Type B pancreatic cell (in vitro differentiated cells): ENCODE results near the gene BRD1. TPM values are rescaled to one million over a fixed set of nuclear protein-coding genes. Genes with fewer than 3 reads are reported as not detected.

ENCODE experiments used
- DNase-seq: peaks from one replicate; pipeline ENCODE4 v3.0.0; 2021; ENCODE audit warnings: mixed read lengths; ENCODE audit not compliant: unreplicated experiment; ENCODE audit errors: extremely low spot score
- H3K27ac Mint-ChIP-seq: 2 replicates; pipeline ENCODE4 v1.8.0; 2021; ENCODE audit warnings: mild to moderate bottlenecking, mixed read lengths
- H3K27me3 Mint-ChIP-seq: 2 replicates; pipeline ENCODE4 v1.8.0; 2021; ENCODE audit warnings: mixed read lengths
- H3K36me3 Mint-ChIP-seq: 2 replicates; pipeline ENCODE4 v1.8.0; 2021; ENCODE audit warnings: mixed read lengths
- H3K4me1 Mint-ChIP-seq: one replicate; pipeline ENCODE4 v1.8.0; 2021; ENCODE audit warnings: mixed read lengths; ENCODE audit not compliant: unreplicated experiment
- H3K4me3 Mint-ChIP-seq: 2 replicates; pipeline ENCODE4 v1.8.0; 2021; ENCODE audit warnings: mild to moderate bottlenecking, mixed read lengths
- H3K9me3 Mint-ChIP-seq: 2 replicates; pipeline ENCODE4 v1.8.0; 2021; ENCODE audit warnings: mixed read lengths
- CTCF ChIP-seq: fragments of 200-600 bp; sonication (generic); conservative IDR thresholded peaks from 2 replicates; pipeline ENCODE4 v1.5.0; 2021; ENCODE audit warnings: antibody characterized with exemption, mild to moderate bottlenecking
- total RNA-seq: library from RNA; stranded (reverse); gene quantifications from 2 replicates; pipeline ENCODE4 v1.2.1, GENCODE V29; 2021; ENCODE audit warnings: low replicate concordance

The BRD1 gene
- total RNA-seq, 1 donor from 2014 or later, result 53.0 TPM

- Mint-ChIP-seq H3K36me3 (no peaks in the 10 kb centered on the region), H3K27ac (no peak overlapping the region), H3K4me3 (no peak overlapping the region), H3K4me1 (no peaks in the 10 kb centered on the region), H3K9me3 (peaks cover 6% of the 10 kb centered on the region), H3K27me3 (no peaks in the 10 kb centered on the region)
- no peak for DNase-seq
- no peak for TF ChIP-seq CTCF
These were observed 59.4 kb downstream of the BRD1 start for GRCh38 chr22:49768077-49768910.

- Mint-ChIP-seq H3K9me3 (peaks cover 6% of the 10 kb centered on the region), H3K4me1 (peaks cover 3% of the 10 kb centered on the region), H3K36me3 (no peaks in the 10 kb centered on the region), H3K27me3 (no peaks in the 10 kb centered on the region), H3K4me3 (no peak overlapping the region), H3K27ac (peak overlapping the region; percentile 6)
- no peak for DNase-seq
- peak; percentile 85 for TF ChIP-seq CTCF
These were observed 60.2 kb downstream of the BRD1 start for GRCh38 chr22:49767355-49768062.

DNA sequence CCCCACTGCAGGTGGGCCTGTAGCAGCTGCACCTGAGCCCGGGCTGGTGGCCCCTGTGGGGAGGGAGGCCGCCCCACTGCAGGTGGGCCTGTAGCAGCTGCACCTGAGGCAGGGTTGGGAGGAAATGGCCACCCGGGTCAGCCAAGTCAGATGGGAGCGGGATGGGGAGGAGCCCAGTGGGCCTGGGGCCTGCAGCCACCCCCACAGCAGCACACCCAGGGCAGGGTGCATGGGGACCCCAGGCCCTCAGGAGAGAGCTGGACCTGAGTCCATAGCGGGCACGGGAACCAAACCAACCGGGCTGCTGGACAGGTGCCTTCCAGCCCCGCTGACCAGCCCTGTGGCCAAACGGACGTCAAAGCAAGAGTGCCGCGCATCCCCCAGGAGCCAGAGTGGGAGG lies 61.7 kb downstream of the BRD1 start:
- TF ChIP-seq CTCF, result no peak
- Mint-ChIP-seq H3K27ac (no peak overlapping the region), H3K4me1 (peaks cover 3% of the 10 kb centered on the region), H3K27me3 (no peaks in the 10 kb centered on the region), H3K4me3 (no peak overlapping the region), H3K9me3 (peaks cover 6% of the 10 kb centered on the region), H3K36me3 (no peaks in the 10 kb centered on the region)
- DNase-seq, result peak; percentile 64

DNA sequence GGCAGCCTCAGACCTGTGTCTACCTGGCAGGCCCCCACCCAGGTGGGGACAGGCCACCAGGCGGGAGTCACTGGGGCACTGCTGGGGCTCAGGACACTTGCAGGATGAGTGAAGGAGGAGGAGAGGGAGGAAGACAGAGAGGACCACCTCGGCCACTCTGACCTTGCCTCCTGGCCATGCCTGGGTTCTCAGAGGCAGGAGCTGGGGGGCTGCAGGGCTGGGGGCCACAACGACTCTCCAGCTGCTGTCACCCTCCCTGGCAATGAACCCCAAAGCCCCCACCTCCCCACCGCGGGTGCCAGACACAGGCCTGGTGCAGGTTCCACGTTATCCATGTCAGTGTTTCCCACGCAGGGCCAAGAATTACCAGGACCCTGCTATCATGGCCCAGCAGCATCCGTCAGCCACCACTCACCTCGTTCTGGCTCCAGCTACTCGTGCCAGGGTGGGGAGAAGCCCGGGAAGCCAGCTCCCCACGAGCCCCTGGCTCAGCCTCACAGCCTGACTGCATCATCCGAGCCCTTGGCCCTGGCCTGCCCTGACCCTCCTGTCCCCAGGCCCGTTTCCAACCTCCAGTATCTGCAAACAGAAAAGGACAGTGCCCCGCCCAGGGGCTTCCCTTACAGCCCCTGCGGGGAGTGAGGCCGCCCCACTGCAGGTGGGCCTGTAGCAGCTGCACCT lies 62.4 kb downstream of the BRD1 start:
- Mint-ChIP-seq H3K4me1 (peaks cover 5% of the 10 kb centered on the region), H3K4me3 (no peak overlapping the region), H3K27ac (no peak overlapping the region), H3K36me3 (no peaks in the 10 kb centered on the region), H3K27me3 (no peaks in the 10 kb centered on the region), H3K9me3 (peaks cover 6% of the 10 kb centered on the region)
- DNase-seq, result peak; percentile 65
- TF ChIP-seq CTCF, result no peak

GRCh38 chr22:49764127-49764581 lies 63.5 kb downstream of the BRD1 start:
- TF ChIP-seq CTCF, result no peak
- H3K27me3 Mint-ChIP-seq, result no peaks in the 10 kb centered on the region
- peaks cover 8% of the 10 kb centered on the region for H3K4me1 Mint-ChIP-seq
- DNase-seq, result peak; percentile 68
- H3K4me3 Mint-ChIP-seq, result no peak overlapping the region
- peaks cover 6% of the 10 kb centered on the region for H3K9me3 Mint-ChIP-seq
- H3K36me3 Mint-ChIP-seq, result no peaks in the 10 kb centered on the region
- H3K27ac Mint-ChIP-seq, result no peak overlapping the region
